GM12878 (cell line): ENCODE results near the gene NTN1.

Experiments used
- CHD1 ChIP-seq: IDR thresholded peaks from 2 replicates; pipeline ENCODE4 v1.6.1; 2012; ENCODE audit warnings: low read depth, low read length, improper control_type of control experiment
- EZH2 ChIP-seq: IDR thresholded peaks from 2 replicates; pipeline ENCODE4 v1.6.1; 2012; ENCODE audit warnings: low read depth, mild to moderate bottlenecking, control low read depth, inconsistent platforms, low read length, borderline replicate concordance; ENCODE audit not compliant: control insufficient read depth
- MYC ChIP-seq: IDR thresholded peaks from 2 replicates; pipeline ENCODE4 v1.6.1; 2011; ENCODE audit warnings: mild to moderate bottlenecking, low read length, moderate library complexity, inconsistent platforms; ENCODE audit not compliant: insufficient read depth, insufficient replicate concordance, insufficient read length, severe bottlenecking
- NFIC ChIP-seq: IDR thresholded peaks from 2 replicates; pipeline ENCODE4 v1.6.1; 2012; ENCODE audit warnings: low read depth, mild to moderate bottlenecking, inconsistent platforms, low read length, moderate library complexity
- NRF1 ChIP-seq: conservative IDR thresholded peaks from 2 replicates; pipeline ENCODE4 v1.6.1; 2011; ENCODE audit warnings: mild to moderate bottlenecking, low read depth, low read length, improper control_type of control experiment
- SPI1 ChIP-seq: IDR thresholded peaks from 2 replicates; pipeline ENCODE4 v1.6.1; 2011; ENCODE audit warnings: low read depth, mild to moderate bottlenecking, low read length, moderate library complexity, borderline replicate concordance; ENCODE audit not compliant: insufficient read depth
- TAF1 ChIP-seq: IDR thresholded peaks from 2 replicates; pipeline ENCODE4 v1.6.1; 2011; ENCODE audit warnings: mild to moderate bottlenecking, low read depth, low read length, borderline replicate concordance
- YY1 ChIP-seq: IDR thresholded peaks from 2 replicates; pipeline ENCODE4 v1.6.1; 2011; ENCODE audit warnings: low read depth, mild to moderate bottlenecking, low read length
- ZNF274 ChIP-seq: IDR thresholded peaks from one replicate; pipeline ENCODE4 v1.8.0; 2011; ENCODE audit not compliant: insufficient read length, insufficient read depth
- ZNF622 ChIP-seq: fragments of 450-650 bp; IDR thresholded peaks from 2 replicates; pipeline ENCODE4 v1.6.1; 2017; ENCODE audit warnings: mild to moderate bottlenecking, inconsistent platforms
- TF ChIP-seq, protein P1 (sequence below), 3 experiments: IDR thresholded peaks in 2 of 3; conservative IDR thresholded peaks in 1 of 3; 2 replicates each; pipeline ENCODE4 v1.5.1; 2011; ENCODE audit warnings: low read depth in 3 of 3, low read length in 3 of 3, mild to moderate bottlenecking in 3 of 3, control low read depth in 2 of 3, moderate library complexity in 2 of 3, inconsistent platforms in 1 of 3, mixed read lengths in 1 of 3; ENCODE audit not compliant: control insufficient read depth in 2 of 3, insufficient read depth in 1 of 3; ENCODE audit errors: extremely low read depth in 1 of 3
- TF ChIP-seq, protein P2 (sequence below): IDR thresholded peaks from 2 replicates; pipeline ENCODE4 v1.6.1; 2011; ENCODE audit warnings: low read depth, mild to moderate bottlenecking, low read length, moderate library complexity, borderline replicate concordance; ENCODE audit errors: extremely low read depth

DNA sequence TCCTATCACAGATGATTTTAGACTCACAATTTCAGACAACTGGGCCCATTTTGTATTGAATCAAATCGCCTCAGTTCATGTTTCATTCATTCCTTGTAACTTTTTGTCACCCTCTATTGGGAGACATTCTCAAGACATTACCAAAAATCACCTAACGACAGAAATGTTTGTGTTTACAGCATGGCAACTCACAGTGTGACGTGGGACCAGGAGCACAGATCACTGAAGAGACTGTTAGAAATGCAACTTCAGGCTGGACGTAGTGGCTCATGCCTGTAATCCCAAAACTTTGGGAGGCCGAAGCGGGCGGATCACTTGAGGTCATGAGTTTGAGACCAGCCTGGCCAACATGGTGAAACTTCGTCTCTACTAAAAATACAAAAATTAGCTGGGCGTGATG, 249.6 kb downstream of the NTN1 start:
- TF ChIP-seq NFIC (no peak), SPI1 (no peak), ZNF622 (no peak), YY1 (no peak), TAF1 (no peak), EZH2 (no peak), CHD1 (no peak), NRF1 (no peak), MYC (no peak), ZNF274 (no peak)
- TF ChIP-seq, protein P1, sequence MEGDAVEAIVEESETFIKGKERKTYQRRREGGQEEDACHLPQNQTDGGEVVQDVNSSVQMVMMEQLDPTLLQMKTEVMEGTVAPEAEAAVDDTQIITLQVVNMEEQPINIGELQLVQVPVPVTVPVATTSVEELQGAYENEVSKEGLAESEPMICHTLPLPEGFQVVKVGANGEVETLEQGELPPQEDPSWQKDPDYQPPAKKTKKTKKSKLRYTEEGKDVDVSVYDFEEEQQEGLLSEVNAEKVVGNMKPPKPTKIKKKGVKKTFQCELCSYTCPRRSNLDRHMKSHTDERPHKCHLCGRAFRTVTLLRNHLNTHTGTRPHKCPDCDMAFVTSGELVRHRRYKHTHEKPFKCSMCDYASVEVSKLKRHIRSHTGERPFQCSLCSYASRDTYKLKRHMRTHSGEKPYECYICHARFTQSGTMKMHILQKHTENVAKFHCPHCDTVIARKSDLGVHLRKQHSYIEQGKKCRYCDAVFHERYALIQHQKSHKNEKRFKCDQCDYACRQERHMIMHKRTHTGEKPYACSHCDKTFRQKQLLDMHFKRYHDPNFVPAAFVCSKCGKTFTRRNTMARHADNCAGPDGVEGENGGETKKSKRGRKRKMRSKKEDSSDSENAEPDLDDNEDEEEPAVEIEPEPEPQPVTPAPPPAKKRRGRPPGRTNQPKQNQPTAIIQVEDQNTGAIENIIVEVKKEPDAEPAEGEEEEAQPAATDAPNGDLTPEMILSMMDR (IDR thresholded peaks at IDR 0.05 in 2 of 3, conservative IDR thresholded peaks at IDR 0.05 in 1 of 3; ENCODE audit: control insufficient read depth in 2 of 3, extremely low read depth in 1 of 3, insufficient read depth in 1 of 3, low read depth in 3 of 3, low read length in 3 of 3), result no peak
- TF ChIP-seq, protein P2, sequence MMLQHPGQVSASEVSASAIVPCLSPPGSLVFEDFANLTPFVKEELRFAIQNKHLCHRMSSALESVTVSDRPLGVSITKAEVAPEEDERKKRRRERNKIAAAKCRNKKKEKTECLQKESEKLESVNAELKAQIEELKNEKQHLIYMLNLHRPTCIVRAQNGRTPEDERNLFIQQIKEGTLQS, result no peak
